ENCODE results near the gene PCSK5. TPM values are rescaled to one million over a fixed set of nuclear protein-coding genes. Genes with fewer than 3 reads are reported as not detected.

PCSK5 gene
- total and polyA plus RNA-seq, 2 of the 8 experiments (the other 6 are each of a cell fraction or from before 2014, with no cell fraction given): 5.5 to 10.7 TPM

DNA sequence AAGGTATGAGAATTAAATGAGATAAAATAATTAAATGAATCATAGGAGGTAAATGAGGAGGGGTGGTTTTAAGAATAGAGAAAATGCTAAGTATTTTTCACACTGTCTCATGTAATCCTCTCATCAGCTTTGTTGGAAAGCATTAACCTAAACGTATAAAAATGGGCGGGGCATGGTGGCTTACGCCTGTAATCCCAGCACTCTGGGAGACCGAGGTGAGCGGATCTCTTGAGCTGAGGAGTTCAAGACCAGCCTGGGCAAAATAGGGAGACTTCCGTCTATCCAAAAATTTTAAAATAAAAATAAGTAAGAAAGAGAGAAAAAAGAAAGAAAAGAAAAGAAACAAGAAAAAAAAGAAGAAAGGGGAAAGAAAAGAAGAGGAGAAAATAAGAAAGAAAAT lies 505.7 kb downstream of the PCSK5 start:
- CTCF ChIA-PET (ENCODE audit: partially characterized antibody): interaction anchor here (0.9 to 1.5 kb wide), 3 partner anchors 9 to 262 kb away, joined by 3 to 6 read pairs (median 5); no protein-coding TSS in a partner anchor
- TF ChIP-seq PHF8 (conservative IDR thresholded peaks at IDR 0.05; ENCODE audit: low read depth, low read length) (no peak), TAF1 (IDR thresholded peaks at IDR 0.05; ENCODE audit: low read depth, low read length) (no peak), SIX5 (IDR thresholded peaks at IDR 0.05; ENCODE audit: low read depth, low read length) (no peak), POU5F1 (IDR thresholded peaks at IDR 0.05; ENCODE audit: low read depth, low read length) (no peak)
- TF ChIP-seq, protein P1, sequence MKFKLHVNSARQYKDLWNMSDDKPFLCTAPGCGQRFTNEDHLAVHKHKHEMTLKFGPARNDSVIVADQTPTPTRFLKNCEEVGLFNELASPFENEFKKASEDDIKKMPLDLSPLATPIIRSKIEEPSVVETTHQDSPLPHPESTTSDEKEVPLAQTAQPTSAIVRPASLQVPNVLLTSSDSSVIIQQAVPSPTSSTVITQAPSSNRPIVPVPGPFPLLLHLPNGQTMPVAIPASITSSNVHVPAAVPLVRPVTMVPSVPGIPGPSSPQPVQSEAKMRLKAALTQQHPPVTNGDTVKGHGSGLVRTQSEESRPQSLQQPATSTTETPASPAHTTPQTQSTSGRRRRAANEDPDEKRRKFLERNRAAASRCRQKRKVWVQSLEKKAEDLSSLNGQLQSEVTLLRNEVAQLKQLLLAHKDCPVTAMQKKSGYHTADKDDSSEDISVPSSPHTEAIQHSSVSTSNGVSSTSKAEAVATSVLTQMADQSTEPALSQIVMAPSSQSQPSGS (IDR thresholded peaks at IDR 0.05; ENCODE audit: low read length): no peak

More for the DNA sequence above, 505.7 kb downstream of the PCSK5 start:
- Histone ChIP-seq H2AFZ (ENCODE audit: low read length) (no peak overlapping the region), H2BK15ac (ENCODE audit: low read length) (no peak overlapping the region), H3K18ac (ENCODE audit: extremely low read depth, low read length) (no peak overlapping the region), H3K56ac (replicated peaks; ENCODE audit: insufficient read length, low read depth, low read length) (no peak overlapping the region), H3K23me2 (ENCODE audit: low read depth, low read length) (peaks cover 9% of the 10 kb centered on the region), H3K4me2 (ENCODE audit: insufficient read depth in 1 of 2, low read depth in 2 of 2, low read length in 2 of 2) (no peak overlapping the region), H3K27ac (ENCODE audit: low read depth, low read length) (no peak overlapping the region), H3K27me3 (replicated peaks in 1 of 4; ENCODE audit: control insufficient read depth in 3 of 4, extremely low read depth in 1 of 4, insufficient read depth in 3 of 4, low read length in 3 of 4) (no peaks in the 10 kb centered on the region), H3K36me3 (ENCODE audit: control insufficient read depth in 2 of 4, insufficient read depth in 4 of 4, low read length in 3 of 4) (peaks cover 0 to 11% (median under 1%) of the 10 kb centered on the region in 4 experiments; a peak in 3 of 8 replicates), H2AK5ac (ENCODE audit: low read depth, low read length) (no peak overlapping the region), H3K79me1 (ENCODE audit: low read depth, low read length) (no peaks in the 10 kb centered on the region), H2BK5ac (ENCODE audit: low read depth, low read length) (no peak overlapping the region), H4K20me1 (replicated peaks in 1 of 2; ENCODE audit: control insufficient read depth in 1 of 2, insufficient read depth in 2 of 2, low read length in 2 of 2) (no peaks in the 10 kb centered on the region), H3K9me3 (ENCODE audit: insufficient read depth in 2 of 2, low read depth in 1 of 2, low read length in 1 of 2) (peaks cover 0 to 4% of the 10 kb centered on the region in 2 experiments; a peak in 1 of 4 replicates), H4K5ac (ENCODE audit: insufficient read length, low read depth, low read length) (no peak overlapping the region), H4K91ac (replicated peaks; ENCODE audit: insufficient read length, low read length) (no peak overlapping the region), H3K9ac (replicated peaks in 1 of 4; ENCODE audit: extremely low read depth in 1 of 4, low read depth in 3 of 4, low read length in 3 of 4) (no peak overlapping the region), H2BK20ac (ENCODE audit: low read length) (no peak overlapping the region), H3K4me1 (replicated peaks in 1 of 4; ENCODE audit: control insufficient read depth in 3 of 4, insufficient read depth in 4 of 4, low read length in 3 of 4) (no peaks in the 10 kb centered on the region), H3K79me2 (ENCODE audit: control insufficient read depth in 1 of 2, insufficient read depth in 2 of 2, low read length in 2 of 2) (peaks cover 0 to 13% of the 10 kb centered on the region in 2 experiments; a peak in 2 of 4 replicates), H3K4ac (replicated peaks; ENCODE audit: insufficient read length, low read depth, low read length) (no peak overlapping the region), H3K4me3 (ENCODE audit: extremely low read depth in 1 of 4, insufficient read depth in 2 of 4, low read depth in 3 of 4, low read length in 4 of 4) (no peak overlapping the region), H4K8ac (ENCODE audit: extremely low read depth, insufficient read depth, low read length) (no peak overlapping the region), H3K14ac (ENCODE audit: insufficient read length) (no peak overlapping the region), H2BK12ac (ENCODE audit: low read depth, low read length) (no peak overlapping the region), H2BK120ac (replicated peaks; ENCODE audit: low read depth, low read length) (no peak overlapping the region), H3K23ac (ENCODE audit: insufficient read length) (no peak overlapping the region)
- POLR2A ChIA-PET (ENCODE audit: partially characterized antibody): no interaction called here
- DNase-seq (ENCODE audit: low read depth in 1 of 2, low spot score in 2 of 2) (no peak), FAIRE-seq (no peak)
- 81% methylated on average over 6 of the region's 6 CpGs; no CpG with 5 or more reads in 1 of the 2 experiments for WGBS, 2 experiments (ENCODE audit: extremely low coverage in 1 of 2, insufficient coverage in 1 of 2, insufficient read length in 1 of 2, insufficient replicate concordance in 2 of 2, low coverage in 1 of 2, low lambda C conversion rate in 2 of 2, missing lambda C conversion rate in 1 of 2)
